HepG2 (cell line): ENCODE measurements around the gene GGNBP2. TPM values are rescaled to one million over a fixed set of nuclear protein-coding genes. Genes with fewer than 3 reads are reported as not detected.

Experiments used
- ATRX ChIP-seq: sonication (generic); formaldehyde crosslinking; IDR thresholded peaks from 2 replicates; pipeline ENCODE4 v1.4.0; 2020; ENCODE audit warnings: missing genetic modification reagents, borderline replicate concordance
- CCDC6 ChIP-seq: sonication (generic); formaldehyde crosslinking; IDR thresholded peaks from 2 replicates; pipeline ENCODE4 v1.8.1; 2022; ENCODE audit warnings: mild to moderate bottlenecking, missing genetic modification reagents, moderate library complexity
- GFI1 ChIP-seq: sonication (generic); formaldehyde crosslinking; IDR thresholded peaks from 2 replicates; pipeline ENCODE4 v1.5.0; 2020; ENCODE audit warnings: missing genetic modification reagents, mild to moderate bottlenecking, borderline replicate concordance
- MAF1 ChIP-seq: sonication (generic); formaldehyde crosslinking; IDR thresholded peaks from 2 replicates; pipeline ENCODE4 v1.5.0; 2020; ENCODE audit warnings: missing genetic modification reagents, borderline replicate concordance
- MED13 ChIP-seq: sonication (generic); formaldehyde crosslinking; IDR thresholded peaks from 2 replicates; pipeline ENCODE4 v1.5.0; 2020; ENCODE audit warnings: missing genetic modification reagents
- NFE2L1 ChIP-seq: sonication (generic); formaldehyde crosslinking; IDR thresholded peaks from 2 replicates; pipeline ENCODE4 v1.4.0; 2020; ENCODE audit warnings: missing genetic modification reagents, mild to moderate bottlenecking, borderline replicate concordance
- SNAI1 ChIP-seq: sonication (generic); formaldehyde crosslinking; IDR thresholded peaks from 2 replicates; pipeline ENCODE4 v1.5.0; 2020; ENCODE audit warnings: mild to moderate bottlenecking, missing genetic modification reagents, borderline replicate concordance
- TEAD3 ChIP-seq: optimal IDR thresholded peaks from 2 replicates; pipeline ENCODE3; 2016; ENCODE audit warnings: borderline replicate concordance
- TGIF2 ChIP-seq: IDR thresholded peaks from 2 replicates; pipeline ENCODE4 v1.6.1; 2016; ENCODE audit warnings: control low read depth, missing compliant biosample characterization
- TOE1 ChIP-seq: sonication (generic); formaldehyde crosslinking; IDR thresholded peaks from 2 replicates; pipeline ENCODE4 v1.4.0; 2020; ENCODE audit warnings: mild to moderate bottlenecking, missing genetic modification reagents
- ZBTB21 ChIP-seq: sonication (generic); formaldehyde crosslinking; IDR thresholded peaks from 2 replicates; pipeline ENCODE4 v1.4.0; 2020; ENCODE audit warnings: missing genetic modification reagents
- ZBTB4 ChIP-seq: sonication (generic); formaldehyde crosslinking; IDR thresholded peaks from 2 replicates; pipeline ENCODE4 v1.4.0; 2020; ENCODE audit warnings: missing genetic modification reagents, mild to moderate bottlenecking, borderline replicate concordance
- ZFX ChIP-seq: sonication (generic); formaldehyde crosslinking; IDR thresholded peaks from 2 replicates; pipeline ENCODE4 v1.4.0; 2020; ENCODE audit warnings: mild to moderate bottlenecking, low read depth, missing genetic modification reagents, moderate library complexity
- ZIK1 ChIP-seq: sonication (generic); formaldehyde crosslinking; IDR thresholded peaks from 2 replicates; pipeline ENCODE4 v1.5.0; 2020; ENCODE audit warnings: mild to moderate bottlenecking, low read depth, missing genetic modification reagents, borderline replicate concordance
- ZNF234 ChIP-seq: sonication (generic); formaldehyde crosslinking; conservative IDR thresholded peaks from 2 replicates; pipeline ENCODE4 v1.5.1; 2020; ENCODE audit warnings: mild to moderate bottlenecking, missing genetic modification reagents
- ZNF337 ChIP-seq: sonication (generic); formaldehyde crosslinking; IDR thresholded peaks from 2 replicates; pipeline ENCODE4 v1.5.1; 2020; ENCODE audit warnings: missing genetic modification reagents, low read depth, mild to moderate bottlenecking, borderline replicate concordance
- ZNF501 ChIP-seq: sonication (generic); formaldehyde crosslinking; IDR thresholded peaks from 2 replicates; pipeline ENCODE4 v1.5.1; 2020; ENCODE audit warnings: mild to moderate bottlenecking, moderate library complexity, missing genetic modification reagents
- ZNF770 ChIP-seq: sonication (generic); formaldehyde crosslinking; IDR thresholded peaks from 2 replicates; pipeline ENCODE4 v1.5.0; 2020; ENCODE audit warnings: mild to moderate bottlenecking, missing genetic modification reagents
- ZNF777 ChIP-seq: sonication (generic); formaldehyde crosslinking; IDR thresholded peaks from 2 replicates; pipeline ENCODE4 v1.4.0; 2020; ENCODE audit warnings: missing genetic modification reagents
- ZNF782 ChIP-seq: sonication (generic); formaldehyde crosslinking; IDR thresholded peaks from 2 replicates; pipeline ENCODE4 v1.4.0; 2020; ENCODE audit warnings: missing genetic modification reagents, mild to moderate bottlenecking, borderline replicate concordance
- polyA plus RNA-seq, 8 experiments: library from polyadenylated mRNA; depleted of rRNA in 3 of 8; stranded (reverse) in 7 of 8; unstranded in 1 of 8; fragments of >200 nt; fragmentation: Illumina TruSeq in 4 of 8; extraction: Trizol in 4 of 8; gene quantifications; 2 replicates each; pipeline versions ENCODE4 v1.2.1 to v1.2.3, GENCODE V29; 2011 to 2016; ENCODE audit warnings: low read depth in 4 of 8, missing spikeins in 1 of 8, mixed read lengths in 1 of 8; ENCODE audit not compliant: insufficient read depth in 1 of 8
- total RNA-seq, 5 experiments: library from RNA; depleted of rRNA; stranded (reverse); fragments of >200 nt; fragmentation: Illumina TruSeq; extraction: Trizol; gene quantifications; 2 replicates each; pipeline ENCODE4 v1.2.3, GENCODE V29; 2016; ENCODE audit warnings: low read depth in 1 of 5
- TF ChIP-seq, protein P1 (sequence below): fragments of 450-650 bp; IDR thresholded peaks from 2 replicates; pipeline ENCODE4 v1.6.1; 2017
- TF ChIP-seq, protein P2 (sequence below): IDR thresholded peaks from 2 replicates; pipeline ENCODE4 v1.6.1; 2016; ENCODE audit warnings: low read depth

The GGNBP2 gene
- total and polyA plus RNA-seq, 2 of the 13 experiments (the other 11 are each of a cell fraction or from before 2014, with no cell fraction given): 53.3 to 84.2 TPM

DNA sequence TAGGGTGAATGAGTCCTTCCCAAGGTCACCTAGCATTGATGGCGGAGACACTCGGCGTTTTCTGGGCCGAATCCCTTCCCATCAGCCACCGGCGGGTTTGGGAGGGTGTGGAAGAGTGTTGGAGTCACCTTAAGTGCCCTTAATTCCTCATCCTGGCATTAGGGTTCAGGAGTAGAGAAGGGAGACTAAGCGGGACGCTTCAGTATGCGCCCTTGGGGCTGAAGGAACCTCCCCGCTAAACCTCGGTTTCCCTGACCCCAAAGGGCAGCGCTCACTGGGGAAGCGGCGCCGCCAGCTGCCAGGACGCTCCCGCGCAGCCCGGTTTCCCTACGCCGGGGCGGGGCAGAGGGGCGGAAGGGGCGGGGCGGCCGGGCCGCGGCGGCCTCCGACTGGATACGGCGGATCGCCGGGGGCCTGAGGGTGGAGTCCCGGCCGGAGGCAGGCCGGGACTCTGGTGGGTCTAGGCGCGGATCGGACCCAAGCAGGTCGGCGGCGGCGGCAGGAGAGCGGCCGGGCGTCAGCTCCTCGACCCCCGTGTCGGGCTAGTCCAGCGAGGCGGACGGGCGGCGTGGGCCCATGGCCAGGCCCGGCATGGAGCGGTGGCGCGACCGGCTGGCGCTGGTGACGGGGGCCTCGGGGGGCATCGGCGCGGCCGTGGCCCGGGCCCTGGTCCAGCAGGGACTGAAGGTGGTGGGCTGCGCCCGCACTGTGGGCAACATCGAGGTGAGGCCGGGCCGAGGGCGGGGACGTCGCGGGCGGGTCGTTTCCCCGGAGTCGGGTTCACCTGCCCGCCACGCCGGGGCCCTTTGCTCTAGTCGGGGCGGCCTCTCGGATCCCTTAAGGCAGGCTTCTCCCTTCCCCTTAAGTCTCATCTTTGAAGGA lies 47.0 kb downstream of the GGNBP2 start, which contains the start of gene DHRS11 (continued):
- TF ChIP-seq, protein P1, sequence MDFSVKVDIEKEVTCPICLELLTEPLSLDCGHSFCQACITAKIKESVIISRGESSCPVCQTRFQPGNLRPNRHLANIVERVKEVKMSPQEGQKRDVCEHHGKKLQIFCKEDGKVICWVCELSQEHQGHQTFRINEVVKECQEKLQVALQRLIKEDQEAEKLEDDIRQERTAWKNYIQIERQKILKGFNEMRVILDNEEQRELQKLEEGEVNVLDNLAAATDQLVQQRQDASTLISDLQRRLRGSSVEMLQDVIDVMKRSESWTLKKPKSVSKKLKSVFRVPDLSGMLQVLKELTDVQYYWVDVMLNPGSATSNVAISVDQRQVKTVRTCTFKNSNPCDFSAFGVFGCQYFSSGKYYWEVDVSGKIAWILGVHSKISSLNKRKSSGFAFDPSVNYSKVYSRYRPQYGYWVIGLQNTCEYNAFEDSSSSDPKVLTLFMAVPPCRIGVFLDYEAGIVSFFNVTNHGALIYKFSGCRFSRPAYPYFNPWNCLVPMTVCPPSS: no peak
- TF ChIP-seq ZNF501 (CRISPR knock-in tag): no peak
- no peak; the same call in 1 of the 2 replicates for TF ChIP-seq ZIK1
- no peak for TF ChIP-seq TGIF2 (CRISPR knock-in tag)
- TF ChIP-seq CCDC6 (CRISPR knock-in tag): peak; percentile 61; the same call in 1 of the 2 replicates
- no peak for TF ChIP-seq ZBTB21 (CRISPR knock-in tag)
- peak; percentile 63 for TF ChIP-seq ZNF777 (CRISPR knock-in tag)
- TF ChIP-seq ZNF782 (CRISPR knock-in tag): peak; percentile 35; the same call in 1 of the 2 replicates
- TF ChIP-seq ZBTB4: no peak
- TF ChIP-seq ZNF234 (CRISPR knock-in tag): no peak
- TF ChIP-seq ZFX: peak; percentile 83
- TF ChIP-seq ATRX (CRISPR knock-in tag): no peak
- no peak for TF ChIP-seq ZNF337 (CRISPR knock-in tag)
- TF ChIP-seq MAF1: no peak
- no peak for TF ChIP-seq GFI1 (CRISPR knock-in tag)
- no peak for TF ChIP-seq ZNF770 (CRISPR knock-in tag)
- TF ChIP-seq TEAD3 (CRISPR knock-in tag): no peak
- TF ChIP-seq MED13 (CRISPR knock-in tag): no peak
- no peak for TF ChIP-seq SNAI1 (CRISPR knock-in tag)
- TF ChIP-seq, protein P2, sequence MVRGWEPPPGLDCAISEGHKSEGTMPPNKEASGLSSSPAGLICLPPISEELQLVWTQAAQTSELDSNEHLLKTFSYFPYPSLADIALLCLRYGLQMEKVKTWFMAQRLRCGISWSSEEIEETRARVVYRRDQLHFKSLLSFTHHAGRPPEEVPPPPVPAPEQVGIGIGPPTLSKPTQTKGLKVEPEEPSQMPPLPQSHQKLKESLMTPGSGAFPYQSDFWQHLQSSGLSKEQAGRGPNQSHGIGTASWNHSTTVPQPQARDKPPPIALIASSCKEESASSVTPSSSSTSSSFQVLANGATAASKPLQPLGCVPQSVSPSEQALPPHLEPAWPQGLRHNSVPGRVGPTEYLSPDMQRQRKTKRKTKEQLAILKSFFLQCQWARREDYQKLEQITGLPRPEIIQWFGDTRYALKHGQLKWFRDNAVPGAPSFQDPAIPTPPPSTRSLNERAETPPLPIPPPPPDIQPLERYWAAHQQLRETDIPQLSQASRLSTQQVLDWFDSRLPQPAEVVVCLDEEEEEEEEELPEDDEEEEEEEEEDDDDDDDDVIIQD: no peak
- no peak for TF ChIP-seq NFE2L1 (CRISPR knock-in tag)
- no peak for TF ChIP-seq TOE1 (CRISPR knock-in tag)
